Keratinocyte (primary cell): ENCODE results near the gene TRAF3. TPM values are rescaled to one million over a fixed set of nuclear protein-coding genes. Genes with fewer than 3 reads are reported as not detected.
"Not testable (repeated sequence)": the region's sequence is repeated elsewhere in the genome, so short reads cannot be mapped to it uniquely, and the experiment has no call there.

ENCODE experiments used
- DNase-seq: peaks from one replicate; pipeline ENCODE4 v3.0.0-alpha.2; 2011; ENCODE audit warnings: low read depth, missing footprints, low spot score
- FAIRE-seq: peaks from 2 replicates; lab custom pipeline; 2011; peaks lifted over from hg19 to GRCh38; lab: Jason Lieb, UNC
- H2AFZ ChIP-seq: 2 replicates; pipeline ENCODE4 v1.6.0; 2012; ENCODE audit warnings: low read length, control low read depth, inconsistent platforms; ENCODE audit not compliant: control insufficient read depth
- H3K27ac ChIP-seq: 2 replicates; pipeline ENCODE4 v1.5.1; 2011; ENCODE audit warnings: low read length; ENCODE audit not compliant: control insufficient read depth, insufficient read depth
- H3K27me3 ChIP-seq: 3 replicates; pipeline ENCODE4 v1.6.0; 2011; ENCODE audit warnings: low read length; ENCODE audit not compliant: control insufficient read depth, insufficient read depth; ENCODE audit errors: extremely low read depth
- H3K36me3 ChIP-seq, 2 experiments: 2 replicates in 1 of 2; 3 replicates in 1 of 2; pipeline ENCODE4 v1.5.1; 2011; ENCODE audit warnings: low read length in 2 of 2, mild to moderate bottlenecking in 1 of 2; ENCODE audit not compliant: control insufficient read depth in 2 of 2, insufficient read depth in 2 of 2; ENCODE audit errors: extremely low read depth in 1 of 2
- H3K4me1 ChIP-seq: 3 replicates; pipeline ENCODE4 v1.5.1; 2011; ENCODE audit warnings: low read length; ENCODE audit not compliant: control insufficient read depth, insufficient read depth; ENCODE audit errors: extremely low read depth
- H3K4me2 ChIP-seq: 3 replicates; pipeline ENCODE4 v1.6.0; 2011; ENCODE audit warnings: low read depth, low read length; ENCODE audit not compliant: control insufficient read depth, insufficient read depth; ENCODE audit errors: extremely low read depth
- H3K4me3 ChIP-seq, 3 experiments: fragments of 200-600 bp in 1 of 3; sonication (generic) in 1 of 3; 2 replicates in 2 of 3; 3 replicates in 1 of 3; pipeline ENCODE4 v1.5.1; 2011 to 2016; ENCODE audit warnings: low read length in 3 of 3, mild to moderate bottlenecking in 3 of 3, control low read depth in 2 of 3, inconsistent platforms in 1 of 3, low read depth in 1 of 3, mixed read lengths in 1 of 3, mixed run types in 1 of 3, moderate library complexity in 1 of 3; ENCODE audit not compliant: control insufficient read depth in 2 of 3, insufficient read depth in 2 of 3; ENCODE audit errors: extremely low read depth in 1 of 3
- H3K79me2 ChIP-seq: 2 replicates; pipeline ENCODE4 v1.6.0; 2012; ENCODE audit warnings: low read length; ENCODE audit not compliant: control insufficient read depth, insufficient read depth
- H3K9ac ChIP-seq: 3 replicates; pipeline ENCODE4 v1.6.0; 2011; ENCODE audit warnings: low read length; ENCODE audit not compliant: control insufficient read depth, insufficient read depth; ENCODE audit errors: extremely low read depth
- H3K9me1 ChIP-seq: 3 replicates; pipeline ENCODE4 v1.6.0; 2011; ENCODE audit warnings: low read length; ENCODE audit not compliant: control insufficient read depth, insufficient read depth; ENCODE audit errors: extremely low read depth
- H3K9me3 ChIP-seq: 2 replicates; pipeline ENCODE4 v1.5.1; 2012; ENCODE audit warnings: low read depth, low read length; ENCODE audit not compliant: control insufficient read depth
- H4K20me1 ChIP-seq: 3 replicates; pipeline ENCODE4 v1.6.0; 2011; ENCODE audit warnings: low read length; ENCODE audit not compliant: control insufficient read depth, insufficient read depth; ENCODE audit errors: extremely low read depth
- CTCF ChIP-seq, 3 experiments: IDR thresholded peaks in 1 of 3; conservative IDR thresholded peaks in 1 of 3; optimal IDR thresholded peaks in 1 of 3; 2 replicates in 2 of 3; 3 replicates in 1 of 3; pipeline versions ENCODE3 to v1.5.1; 2011; ENCODE audit warnings: low read length in 3 of 3, mild to moderate bottlenecking in 3 of 3, moderate library complexity in 2 of 3, control low read depth in 1 of 3, inconsistent platforms in 1 of 3; ENCODE audit not compliant: insufficient read depth in 2 of 3; ENCODE audit errors: extremely low read depth in 1 of 3
- EZH2 ChIP-seq: IDR thresholded peaks from one replicate; pipeline ENCODE4 v1.6.1; 2012; ENCODE audit warnings: inconsistent platforms, mild to moderate bottlenecking, low read length, moderate library complexity
- dilution Hi-C: fragments of 300-500 bp; cut with MboI; formaldehyde crosslinking; loops from one replicate; pipeline ENCODE4 v1.7.0; 2020; ENCODE audit warnings: low sequenced_read_pairs; ENCODE audit not compliant: extremely low pct_ligation_motif_present
- polyA plus RNA-seq, 5 experiments: library from polyadenylated mRNA; depleted of rRNA in 3 of 5; stranded (reverse) in 3 of 5; stranded (forward) in 1 of 5; unstranded in 1 of 5; fragments of >200 nt; gene quantifications; 1 replicate in 1 of 5; 2 replicates in 3 of 5; 3 replicates in 1 of 5; pipeline versions ENCODE4 v1.2.1 to v1.2.3, GENCODE V29; 2011 to 2012; ENCODE audit warnings: missing spikeins in 2 of 5, low read depth in 1 of 5, low replicate concordance in 1 of 5

TRAF3 gene
- polyA plus RNA-seq, 1 donor (not counting 4 experiments of a cell fraction or from before 2014, with no cell fraction given), result 12.5 TPM

GRCh38 chr14:102875652-102876051 lies 98.4 kb downstream of the TRAF3 start:
- DNase-seq (no peak), FAIRE-seq (no peak)
- no peaks in the 10 kb centered on the region for H3K27me3 ChIP-seq
- dilution Hi-C loops, result no loop called here
- no peak overlapping the region for H3K9ac ChIP-seq
- TF ChIP-seq CTCF (optimal IDR thresholded peaks at IDR 0.05 in 1 of 3, IDR thresholded peaks at IDR 0.05 in 1 of 3, conservative IDR thresholded peaks at IDR 0.05 in 1 of 3; ENCODE audit: extremely low read depth in 1 of 3, insufficient read depth in 2 of 3, low read length in 3 of 3), result no peak
- TF ChIP-seq EZH2, result no peak
- H2AFZ ChIP-seq, result no peak overlapping the region
- peaks cover 14 to 15% of the 10 kb centered on the region in 2 experiments for H3K36me3 ChIP-seq
- no peak overlapping the region for H3K27ac ChIP-seq
- H3K4me2 ChIP-seq, result no peak overlapping the region
- H3K79me2 ChIP-seq, result no peaks in the 10 kb centered on the region
- H4K20me1 ChIP-seq, result no peaks in the 10 kb centered on the region
- no peaks in the 10 kb centered on the region for H3K4me1 ChIP-seq
- no peaks in the 10 kb centered on the region for H3K9me3 ChIP-seq
- H3K9me1 ChIP-seq, result no peaks in the 10 kb centered on the region
- H3K4me3 ChIP-seq, result no peak overlapping the region

- H3K4me2 ChIP-seq, FAIRE-seq, H3K4me3 ChIP-seq, DNase-seq, H3K4me1 ChIP-seq, H3K79me2 ChIP-seq, H3K27me3 ChIP-seq, H3K27ac ChIP-seq, dilution Hi-C loops, H3K9ac ChIP-seq, H3K9me1 ChIP-seq, H2AFZ ChIP-seq, H3K36me3 ChIP-seq, H3K9me3 ChIP-seq, H4K20me1 ChIP-seq: not testable (repeated sequence)
These were observed 100.3 kb downstream of the TRAF3 start for GRCh38 chr14:102877511-102877910.
